COLO829 (cell line): Measurements from ENCODE around the gene PPP1R9B.

Experiments used
- DNase-seq: peaks from one replicate; pipeline ENCODE4 v3.0.0; 2012; ENCODE audit warnings: low spot score

The PPP1R9B gene

DNA sequence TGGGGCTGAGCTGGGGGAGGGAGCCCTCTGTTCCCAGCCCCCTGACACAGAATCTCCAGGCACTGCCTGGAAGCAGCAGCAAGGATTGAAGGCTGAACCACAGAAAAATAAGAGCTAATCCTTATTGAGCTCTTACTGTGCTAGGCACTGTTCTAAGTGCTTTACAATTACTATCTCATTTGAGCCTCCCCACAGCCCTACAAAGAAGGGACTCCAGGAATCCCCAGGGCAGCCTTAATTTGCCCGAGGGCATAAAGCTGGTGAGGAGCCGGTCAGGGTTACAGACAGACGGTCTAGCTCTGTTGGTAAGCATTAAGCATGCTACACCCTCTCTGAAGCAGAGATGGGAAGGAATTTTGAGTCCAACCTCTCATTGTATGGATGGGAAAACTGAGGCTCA, 27.5 kb downstream of the PPP1R9B start:
- DNase-seq: no peak

DNA sequence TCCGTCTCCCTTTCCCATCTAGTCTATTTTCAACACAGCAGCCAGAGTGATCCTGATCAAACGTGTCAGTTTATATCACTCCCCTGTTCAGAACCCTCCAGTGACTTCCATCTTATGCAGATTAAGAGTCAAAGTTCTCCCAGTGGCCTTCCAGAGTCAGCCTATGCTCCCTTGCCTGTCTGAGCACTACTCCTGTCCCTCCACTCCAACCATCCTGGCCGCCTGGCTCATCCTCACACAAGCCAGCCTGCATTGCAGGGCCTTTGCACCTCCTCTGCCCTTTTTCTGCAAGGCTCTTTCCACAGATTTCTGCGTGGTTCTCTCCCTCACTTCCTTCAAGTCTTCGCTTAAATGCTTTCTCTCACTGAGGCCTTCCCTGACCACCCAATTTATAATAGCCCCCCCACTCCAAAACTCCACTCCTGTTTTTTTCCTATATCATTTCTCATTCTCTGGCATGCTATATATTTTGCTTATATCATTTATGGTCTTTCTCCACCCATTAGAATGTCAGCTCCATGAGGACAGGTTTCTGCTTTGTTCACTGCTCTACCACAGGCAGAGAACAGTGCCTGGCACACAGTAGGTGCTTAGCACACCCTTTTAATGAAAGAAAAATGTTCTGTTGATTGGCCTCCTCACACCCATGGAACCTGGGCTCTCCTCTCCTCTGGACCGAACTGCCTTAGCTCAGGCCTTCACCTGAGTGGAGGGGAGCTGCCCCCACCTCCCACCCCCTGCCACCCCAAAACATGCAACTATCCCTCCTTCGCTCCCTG, 29.8 kb downstream of the PPP1R9B start:
- DNase-seq: no peak

DNA sequence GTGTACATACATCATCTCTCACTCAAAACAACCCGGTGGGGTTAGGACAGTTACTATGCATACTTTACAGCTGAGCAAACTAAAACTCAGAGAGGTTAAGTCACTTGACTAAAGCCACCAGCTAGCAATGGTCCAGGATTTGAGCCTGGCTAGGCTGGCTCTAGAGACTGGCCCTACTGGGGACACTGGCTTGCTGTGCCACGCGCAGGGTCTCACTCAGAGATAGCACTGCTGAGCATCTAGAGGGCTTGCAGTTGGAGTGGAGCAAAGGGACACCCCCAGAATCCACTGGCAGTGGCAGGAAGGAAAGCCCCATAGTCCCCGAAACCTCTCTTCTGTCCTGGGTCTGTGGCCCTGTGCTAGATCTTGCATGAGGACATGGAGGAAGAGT, 31.7 kb downstream of the PPP1R9B start:
- no peak for DNase-seq

DNA sequence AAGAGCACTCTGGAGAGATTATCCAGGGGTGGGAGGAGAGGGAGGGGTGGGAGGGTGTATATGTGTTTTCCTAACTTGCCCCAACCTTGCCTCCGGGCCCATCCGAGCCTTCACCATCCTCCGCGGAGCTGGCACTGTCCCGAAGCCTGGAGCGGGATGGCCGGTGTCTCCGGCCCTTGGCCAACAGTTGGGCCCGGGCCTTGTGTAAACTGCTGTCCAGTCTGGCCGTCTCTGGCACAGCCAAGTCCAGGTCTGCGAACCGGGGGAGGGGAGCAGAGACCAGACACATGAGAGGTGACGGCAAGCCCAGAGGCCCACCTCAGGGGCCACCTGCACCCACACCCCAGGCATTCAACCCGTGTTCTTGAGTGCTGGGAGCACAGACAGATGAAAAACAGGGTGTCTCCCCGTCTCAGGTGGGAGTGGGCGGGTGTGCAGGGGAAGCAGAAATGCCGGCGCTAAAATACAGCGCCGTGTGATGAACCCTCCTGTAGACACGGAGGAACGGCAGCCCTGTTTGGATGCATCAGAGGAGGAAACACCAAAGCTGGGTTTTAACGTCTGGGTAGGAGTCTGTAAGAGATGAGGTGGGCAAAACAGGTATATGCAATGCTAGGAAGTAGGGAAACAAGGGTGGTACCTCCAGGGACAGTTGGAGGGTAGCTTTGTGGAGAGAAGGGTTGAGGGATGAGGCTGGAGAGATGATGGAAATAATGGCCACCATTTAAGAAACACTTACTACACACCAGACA, 32.2 kb downstream of the PPP1R9B start:
- no peak for DNase-seq

DNA sequence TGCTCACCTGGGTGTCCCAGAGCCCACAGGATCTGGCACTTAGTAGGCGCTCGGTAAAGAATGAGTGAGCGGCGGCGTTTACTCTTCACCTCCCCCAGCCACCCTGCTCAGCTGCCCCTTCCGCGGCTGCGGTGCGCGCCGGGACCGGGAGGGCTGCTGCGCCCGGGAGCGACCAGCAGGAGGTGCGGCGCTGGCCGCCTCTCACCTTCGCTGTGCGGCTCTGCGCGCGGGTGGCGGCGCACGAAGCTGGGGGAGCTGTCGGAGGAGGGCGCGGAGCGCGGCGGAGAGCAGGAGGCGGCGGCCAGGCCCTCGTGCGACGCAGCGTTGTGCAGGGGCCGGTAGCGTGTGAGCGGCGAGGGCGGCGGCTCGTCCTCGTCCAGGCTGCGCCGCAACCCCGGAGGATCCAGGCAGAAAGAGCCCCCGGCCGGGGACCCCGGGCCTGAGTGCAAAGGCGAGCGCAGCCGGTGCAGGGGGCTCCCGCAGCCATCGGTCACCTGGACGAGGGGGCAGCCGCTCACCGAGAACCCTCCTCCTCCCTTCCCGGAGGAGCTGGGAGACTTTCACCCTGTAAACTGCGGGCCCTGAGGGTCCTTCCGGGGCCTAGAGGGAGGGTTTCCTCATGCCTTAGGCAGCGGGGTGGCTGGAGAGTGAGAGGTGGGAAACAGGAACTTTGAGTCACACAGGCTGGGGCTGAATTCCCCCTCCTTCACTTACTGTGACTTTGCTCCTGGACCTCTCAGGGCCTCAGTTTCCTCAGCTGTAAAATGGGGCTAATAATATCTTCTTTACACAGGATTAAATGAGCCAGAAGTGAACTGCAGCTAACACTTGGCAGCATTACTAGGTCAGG, 33.0 kb downstream of the PPP1R9B start:
- DNase-seq: no peak

DNA sequence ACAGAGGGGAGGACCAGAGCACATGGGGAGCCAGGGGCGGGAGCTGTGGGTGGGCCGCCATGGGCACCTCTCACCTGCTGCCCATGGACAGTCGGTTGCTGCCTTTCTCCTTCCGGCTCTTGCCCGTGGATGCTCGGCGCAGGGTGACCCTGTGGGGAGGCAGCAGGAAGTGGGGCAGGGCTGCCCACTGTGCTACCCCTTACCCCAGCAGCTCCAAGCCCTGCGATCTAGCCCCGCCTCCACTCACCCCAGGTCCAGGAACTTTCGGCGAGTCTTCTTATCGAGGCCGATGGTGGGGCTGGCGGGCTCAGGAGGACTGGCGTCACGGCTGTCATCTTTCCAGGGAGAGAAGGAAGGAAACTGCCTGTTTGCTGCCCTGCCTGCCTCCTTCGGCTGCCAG, 34.7 kb downstream of the PPP1R9B start:
- DNase-seq: no peak

DNA sequence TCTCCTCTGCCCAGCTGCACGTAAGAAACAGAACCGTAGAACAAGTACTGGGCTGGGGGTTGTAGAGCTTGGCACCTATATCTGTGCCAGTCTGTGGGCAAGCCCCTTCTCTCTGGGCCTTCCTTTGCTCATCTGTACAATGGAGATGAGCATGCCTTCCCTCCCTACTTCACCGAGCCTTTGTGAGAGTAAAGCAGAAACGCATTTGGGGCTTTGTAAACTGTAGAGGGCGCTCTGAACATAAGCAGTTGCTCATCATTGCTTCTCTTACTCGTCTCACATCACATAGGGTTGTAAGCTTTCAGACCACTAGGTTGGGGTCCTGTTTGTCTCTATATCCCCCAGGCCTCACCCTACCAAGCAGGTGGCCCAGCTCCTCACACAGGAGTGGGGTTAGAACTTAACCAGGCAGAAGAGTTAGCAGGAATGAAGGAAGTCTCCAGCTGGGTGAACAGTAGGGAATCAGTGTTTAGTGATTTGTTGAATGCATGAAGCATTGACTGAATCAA, 35.6 kb downstream of the PPP1R9B start:
- no peak for DNase-seq

DNA sequence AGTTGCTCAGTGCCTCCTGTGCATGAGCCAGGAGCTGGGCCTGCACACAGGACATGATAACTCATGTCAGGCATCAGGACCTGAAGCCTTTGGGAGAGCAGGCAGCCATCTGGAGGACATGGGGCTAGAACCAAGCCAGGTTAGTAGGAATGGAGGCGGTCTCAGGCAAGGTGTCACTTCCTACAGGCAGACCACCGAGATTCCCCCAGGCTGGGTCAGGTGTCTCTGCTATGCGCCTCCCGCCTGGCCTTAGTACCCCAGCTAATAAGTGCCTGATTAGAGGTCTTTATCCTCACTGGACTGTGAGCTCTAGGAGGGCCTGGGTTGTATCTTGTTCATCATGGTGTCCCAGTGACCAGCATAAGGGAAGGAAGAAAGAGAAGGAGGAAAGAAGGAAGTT, 36.1 kb downstream of the PPP1R9B start:
- no peak for DNase-seq

DNA sequence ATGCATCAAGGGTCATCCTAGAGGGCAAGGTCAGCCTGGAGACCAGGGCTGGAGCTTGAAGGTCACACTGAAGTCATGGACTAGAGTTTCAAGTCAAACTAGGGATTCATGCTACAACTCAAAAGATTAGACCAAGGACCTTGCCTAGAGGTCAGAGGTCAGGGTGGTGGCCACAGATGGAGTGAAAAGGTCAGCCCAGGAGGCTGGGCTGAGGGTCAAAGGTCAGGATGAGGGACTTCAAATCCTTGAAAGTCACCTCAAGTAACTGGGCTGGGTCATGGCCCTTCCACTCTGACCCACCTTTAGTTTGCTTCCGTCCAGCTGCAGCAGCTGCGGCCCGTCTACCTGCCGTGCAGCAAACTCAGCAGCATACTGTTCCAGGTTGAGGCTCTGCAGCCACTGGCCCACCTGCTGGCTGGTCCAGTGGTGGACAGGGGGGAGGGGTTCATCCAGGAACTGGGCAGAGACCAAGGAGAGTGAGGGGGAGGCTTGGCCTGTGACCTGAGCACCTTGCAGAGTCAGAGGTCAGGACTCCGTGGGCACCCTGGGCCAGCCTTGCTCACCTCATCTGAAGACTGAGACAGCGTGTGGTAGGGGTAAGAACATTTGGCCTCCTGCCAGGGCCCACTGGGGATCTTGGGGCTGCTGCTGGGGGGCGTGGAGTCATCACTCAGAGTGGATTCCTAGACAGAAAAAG, 36.7 kb downstream of the PPP1R9B start:
- DNase-seq: no peak

DNA sequence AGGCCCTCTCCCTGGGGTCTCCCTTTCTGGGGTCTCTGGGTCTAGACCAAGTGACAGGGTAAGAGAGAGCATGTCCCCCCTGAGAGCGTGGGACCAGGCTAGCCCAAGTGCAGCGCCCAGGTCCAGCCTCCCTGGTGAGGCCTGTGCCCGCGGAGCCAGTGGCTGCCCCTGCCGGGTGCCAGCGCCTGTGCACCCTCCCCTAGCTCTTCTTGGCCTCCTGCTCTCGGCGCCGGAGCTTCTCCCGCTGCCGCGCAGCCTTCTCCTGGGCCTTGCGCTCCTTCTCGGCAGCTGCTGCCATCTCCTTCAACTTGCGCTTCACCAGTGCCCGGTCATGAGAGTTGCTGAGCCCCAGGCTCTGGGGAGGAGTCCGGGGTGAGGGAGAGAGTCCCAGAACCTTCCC, 37.8 kb downstream of the PPP1R9B start:
- no peak for DNase-seq

DNA sequence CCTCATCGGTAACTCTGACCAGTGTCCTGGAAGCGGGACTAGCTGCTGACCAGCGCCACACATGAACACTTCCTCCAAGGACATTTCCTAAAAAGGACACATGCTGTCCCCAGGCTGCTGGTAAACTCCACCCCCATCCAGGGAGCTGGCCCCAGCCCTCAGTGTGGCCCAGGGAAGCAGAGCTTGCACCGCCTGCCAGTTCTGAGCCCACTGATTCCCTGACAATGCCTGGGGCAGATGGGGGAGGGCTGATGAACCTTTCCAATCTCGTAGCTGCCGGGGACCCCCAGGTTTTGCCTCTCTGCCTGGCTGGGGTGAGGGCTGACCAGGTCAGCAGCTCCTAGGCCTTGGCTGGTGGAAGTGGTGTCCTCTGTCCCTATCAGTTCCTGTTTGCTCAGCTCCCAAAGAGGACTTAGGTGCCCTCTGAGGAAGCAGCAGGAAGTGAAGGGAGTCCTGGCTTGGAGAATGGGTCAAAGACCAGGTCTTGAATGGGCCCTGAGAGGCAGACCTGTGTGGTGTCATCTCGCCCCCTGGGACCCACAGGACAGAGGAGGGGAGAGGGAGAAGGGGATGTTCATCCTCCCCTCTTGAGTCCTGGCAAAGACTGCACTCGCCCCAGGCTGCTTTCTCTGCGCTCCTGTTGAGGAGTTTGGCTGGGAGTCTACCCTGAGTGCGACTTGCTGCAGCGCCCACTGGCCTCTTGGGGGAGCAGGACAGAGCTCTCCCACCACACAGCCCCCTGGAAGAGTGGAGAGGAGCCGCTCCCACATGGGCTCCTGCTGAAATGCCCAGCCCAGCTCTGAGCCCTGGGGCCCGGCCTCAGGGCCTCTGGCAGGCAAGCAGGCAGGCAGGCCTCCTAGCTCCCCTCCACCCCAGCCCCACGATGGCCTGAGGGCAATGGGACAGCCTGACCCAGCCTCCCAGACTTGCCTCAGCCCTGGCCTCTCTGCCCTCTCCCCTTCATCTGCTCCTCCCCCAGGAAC, 38.5 kb downstream of the PPP1R9B start:
- no peak for DNase-seq

DNA sequence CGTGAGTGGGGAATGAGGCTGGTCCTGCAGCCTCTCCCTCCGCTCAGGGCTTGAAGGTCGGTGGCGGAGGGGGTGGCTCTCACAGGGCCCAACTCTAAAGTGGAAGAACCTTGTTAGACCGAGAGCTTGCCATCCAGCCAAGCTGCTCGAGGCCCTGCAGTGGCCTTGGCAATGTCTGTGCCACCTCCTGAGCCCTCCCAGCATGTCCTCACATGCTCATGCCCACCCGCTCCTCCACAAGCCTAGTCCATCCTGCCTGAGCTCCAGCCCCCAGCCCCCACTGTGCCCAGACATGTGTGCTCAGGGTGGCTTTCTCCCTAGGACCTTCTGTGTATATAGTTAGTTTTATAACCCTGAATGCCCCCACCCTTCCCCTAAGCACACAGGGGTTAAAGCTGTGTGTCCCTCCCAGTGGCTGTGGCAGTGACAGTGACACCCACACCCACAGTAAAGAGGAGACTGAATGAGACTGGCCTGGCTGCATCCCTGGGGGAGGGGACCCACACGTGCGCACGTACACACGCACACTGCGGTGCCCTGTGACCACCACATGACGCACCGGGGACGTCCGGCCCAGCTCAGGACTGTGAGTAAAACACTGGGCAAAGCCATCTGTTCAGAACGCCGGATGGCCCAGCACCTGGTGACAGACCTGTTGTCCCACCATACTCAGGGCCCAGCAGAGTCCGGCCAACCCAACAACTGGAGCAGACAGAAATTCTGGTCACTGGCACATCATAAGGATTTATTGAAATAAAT, 39.7 kb downstream of the PPP1R9B start:
- DNase-seq: no peak

DNA sequence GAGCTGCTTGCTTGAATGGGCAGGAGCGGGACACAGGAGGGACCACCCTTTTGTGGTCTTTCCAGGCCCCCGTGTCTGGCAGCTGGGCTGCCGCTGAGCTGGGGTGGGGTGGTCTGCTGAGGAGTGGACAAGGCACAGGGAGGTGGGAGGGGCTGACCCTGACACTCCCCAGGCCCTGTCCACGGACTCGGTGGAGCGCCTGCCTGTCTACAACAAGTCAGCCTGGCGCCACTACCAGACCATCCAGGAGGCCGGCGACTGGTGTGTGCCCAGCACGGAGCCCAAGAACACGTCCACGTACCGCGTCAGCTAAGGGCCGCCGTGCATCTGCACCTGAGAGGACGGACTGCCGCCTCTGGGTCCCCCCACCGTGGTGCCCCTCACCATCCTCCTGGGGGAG, 40.7 kb downstream of the PPP1R9B start:
- DNase-seq: no peak

DNA sequence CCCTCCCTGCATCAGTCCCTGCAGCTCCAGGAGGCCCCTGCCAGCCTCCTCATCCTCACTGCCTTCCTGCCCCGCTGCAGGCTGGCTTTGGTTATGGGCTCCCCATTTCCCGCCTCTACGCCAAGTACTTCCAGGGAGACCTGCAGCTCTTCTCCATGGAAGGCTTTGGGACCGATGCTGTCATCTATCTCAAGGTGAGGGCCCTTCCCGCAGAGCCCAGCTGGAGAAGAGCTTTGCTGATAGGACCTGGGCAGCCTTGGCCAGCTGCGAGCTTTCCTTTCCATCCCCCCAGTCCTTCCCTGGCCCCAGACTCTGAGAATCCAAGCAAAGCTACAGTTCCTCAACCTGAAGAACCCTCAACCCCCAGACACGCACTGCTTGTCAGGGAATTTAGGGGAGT, 41.3 kb downstream of the PPP1R9B start:
- no peak for DNase-seq

DNA sequence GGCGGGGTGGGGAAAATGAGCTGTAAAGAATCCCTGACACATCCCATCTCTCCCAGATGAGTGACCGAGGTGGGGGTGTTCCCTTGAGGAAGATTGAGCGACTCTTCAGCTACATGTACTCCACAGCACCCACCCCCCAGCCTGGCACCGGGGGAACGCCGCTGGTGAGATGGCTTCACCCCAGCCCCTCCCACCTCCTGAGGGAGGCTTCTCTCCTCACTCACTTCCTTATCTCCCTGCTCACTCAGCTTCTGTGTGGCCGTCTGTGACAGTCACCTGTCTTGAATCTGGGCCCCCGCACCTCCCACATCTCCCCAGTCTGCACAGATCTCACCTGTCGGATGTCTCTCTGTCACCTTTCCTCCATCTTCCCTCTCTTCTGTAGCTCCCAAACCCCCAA, 41.9 kb downstream of the PPP1R9B start:
- DNase-seq: no peak

DNA sequence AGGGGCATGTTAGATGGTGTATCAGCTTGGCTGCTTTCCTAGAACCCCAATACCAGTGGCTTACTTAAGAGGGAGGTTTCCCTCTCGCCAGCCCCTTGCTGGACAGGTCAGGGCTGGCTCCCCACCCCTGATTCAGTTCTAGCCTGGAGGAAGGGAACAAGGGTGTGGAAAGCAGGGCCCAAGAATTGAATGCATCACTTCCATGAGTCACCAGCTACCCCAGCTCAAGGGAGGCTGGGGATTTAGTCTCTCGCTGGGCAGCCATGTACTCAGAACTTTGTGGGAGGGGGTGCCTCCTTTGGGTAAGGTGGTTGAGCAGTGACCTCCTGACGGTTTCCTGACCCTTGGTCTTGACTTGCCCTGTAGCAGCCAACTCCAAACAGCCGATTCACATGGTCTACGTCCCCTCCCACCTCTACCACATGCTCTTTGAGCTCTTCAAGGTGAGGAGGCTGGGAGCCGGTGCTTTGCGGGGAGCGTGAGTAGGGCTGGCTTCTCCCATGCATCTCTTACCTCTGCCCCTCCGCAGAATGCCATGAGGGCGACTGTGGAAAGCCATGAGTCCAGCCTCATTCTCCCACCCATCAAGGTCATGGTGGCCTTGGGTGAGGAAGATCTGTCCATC, 42.6 kb downstream of the PPP1R9B start:
- no peak for DNase-seq

DNA sequence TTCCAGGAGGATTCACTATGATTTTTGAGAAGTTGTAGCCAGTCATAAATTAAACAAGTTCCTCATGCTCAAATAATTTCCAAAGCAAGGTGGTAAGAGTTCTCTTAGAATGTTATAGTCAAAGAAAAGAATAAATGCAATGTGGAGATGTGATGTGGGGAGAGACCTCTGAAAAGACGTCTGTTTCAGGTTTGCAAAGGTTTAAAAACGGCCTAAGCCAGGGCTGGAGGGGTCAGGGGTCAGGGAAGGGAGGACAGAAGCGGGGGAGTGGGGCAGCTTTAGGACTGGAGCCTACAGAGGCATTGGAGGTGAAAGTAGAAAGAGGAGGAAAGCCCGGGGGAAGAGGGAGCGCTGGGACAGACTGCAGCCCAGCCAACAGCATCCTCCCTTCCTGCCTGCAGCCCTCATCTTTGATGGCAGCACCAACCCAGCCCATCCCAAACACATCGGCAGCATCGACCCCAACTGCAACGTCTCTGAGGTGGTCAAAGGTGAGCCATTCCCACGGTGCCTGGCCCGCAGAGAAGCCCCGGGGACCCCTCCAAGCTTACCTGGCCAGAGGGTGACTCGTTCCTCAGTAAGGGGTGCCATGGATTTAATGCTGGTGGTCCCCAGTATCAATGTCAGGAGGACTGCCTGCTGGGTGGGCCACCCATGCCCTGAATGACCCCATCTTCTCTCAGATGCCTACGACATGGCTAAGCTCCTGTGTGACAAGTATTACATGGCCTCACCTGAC, 43.9 kb downstream of the PPP1R9B start:
- DNase-seq: no peak

DNA sequence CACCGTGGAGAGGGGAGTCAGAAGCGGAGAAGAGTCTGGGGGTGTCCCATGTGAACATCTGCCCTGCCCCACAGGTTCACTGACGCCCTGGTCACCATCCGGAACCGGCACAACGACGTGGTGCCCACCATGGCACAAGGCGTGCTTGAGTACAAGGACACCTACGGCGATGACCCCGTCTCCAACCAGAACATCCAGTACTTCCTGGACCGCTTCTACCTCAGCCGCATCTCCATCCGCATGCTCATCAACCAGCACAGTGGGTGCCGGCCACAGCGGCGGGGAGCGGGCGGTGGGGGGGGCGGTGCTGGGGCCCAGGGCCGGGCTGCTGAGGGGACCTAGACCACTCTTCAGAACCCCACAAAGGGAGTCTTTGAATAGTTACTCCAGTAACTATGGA, 44.7 kb downstream of the PPP1R9B start:
- DNase-seq: no peak

DNA sequence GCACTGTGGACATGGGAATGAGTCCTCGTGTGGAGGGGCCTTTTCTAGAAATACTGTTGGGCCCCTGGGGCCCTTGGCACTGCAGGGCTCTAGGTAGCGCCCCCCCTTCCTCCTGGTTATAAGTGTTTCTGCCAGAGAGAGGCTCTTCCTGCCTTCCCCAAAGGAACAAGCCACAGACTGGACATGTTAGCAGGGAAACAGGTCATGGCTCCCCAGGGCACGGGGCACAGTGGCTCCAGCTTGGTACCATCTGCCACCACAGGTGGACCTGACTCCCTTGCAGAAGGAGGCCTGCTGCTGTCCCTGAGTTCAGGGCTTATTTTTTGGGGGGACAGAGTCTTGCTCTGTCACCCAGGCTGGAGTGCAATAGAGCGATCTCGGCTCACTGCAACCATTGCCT, 46.5 kb downstream of the PPP1R9B start:
- DNase-seq: no peak
